22Rv1 (cell line): ENCODE data around the gene OR51M1.

Experiments
- H3K27ac ChIP-seq: fragments of 450-650 bp; 2 replicates; pipeline ENCODE4 v1.5.1; 2017
- CTCF ChIP-seq: fragments of 450-650 bp; IDR thresholded peaks from 2 replicates; pipeline ENCODE4 v1.5.1; 2017; ENCODE audit warnings: mild to moderate bottlenecking
- ZFX ChIP-seq: fragments of 450-650 bp; IDR thresholded peaks from 2 replicates; pipeline ENCODE4 v1.6.1; 2017; ENCODE audit warnings: antibody characterized with exemption, borderline replicate concordance

Gene OR51M1

GRCh38 chr11:5441414-5441813 lies 57.8 kb downstream of the OR51M1 start, which contains the start of gene OR51I1:
TSS of gene OR51I1 (minus strand) at chr11:5441514. CDS start at chr11:5441514, 0 bp downstream.
- H3K27ac ChIP-seq: no peak within 1 kb of the TSS
- no peak for TF ChIP-seq ZFX
- no peak for TF ChIP-seq CTCF
